GM23338 (cell line): ENCODE measurements around the gene PSMG2. TPM values are rescaled to one million over a fixed set of nuclear protein-coding genes. Genes with fewer than 3 reads are reported as not detected.

ENCODE experiments used
- ATAC-seq: fragments of 200-7000 bp; cut with Tn5 transposase; 3 replicates; pipeline ENCODE4 v1.9.1; 2020
- DNase-seq: peaks from one replicate; pipeline ENCODE4 v3.0.0-alpha.2; 2015; ENCODE audit warnings: low spot score
- H2AFZ ChIP-seq: fragments of 200-600 bp; sonication (generic); 2 replicates; pipeline ENCODE4 v1.8.0; 2016; ENCODE audit warnings: antibody characterized with exemption, mild to moderate bottlenecking, moderate library complexity
- H3F3A ChIP-seq: fragments of 200-600 bp; sonication (generic); replicated peaks from 2 replicates; pipeline ENCODE4 v1.8.0; 2017; ENCODE audit warnings: antibody characterized with exemption, mixed run types, low read depth
- H3K27ac ChIP-seq: fragments of 200-600 bp; sonication (generic); 2 replicates; pipeline ENCODE4 v1.6.1; 2016; ENCODE audit warnings: low read depth
- H3K27me3 ChIP-seq: fragments of 200-600 bp; sonication (generic); 2 replicates; pipeline ENCODE4 v1.8.0; 2016; ENCODE audit warnings: mild to moderate bottlenecking, mixed run types, moderate library complexity; ENCODE audit not compliant: insufficient read depth
- H3K36me3 ChIP-seq: fragments of 200-600 bp; sonication (generic); 2 replicates; pipeline ENCODE4 v1.8.0; 2016; ENCODE audit warnings: mild to moderate bottlenecking; ENCODE audit not compliant: insufficient read depth
- H3K4me1 ChIP-seq: fragments of 200-600 bp; sonication (generic); 2 replicates; pipeline ENCODE4 v1.8.0; 2016; ENCODE audit warnings: mild to moderate bottlenecking, moderate library complexity; ENCODE audit not compliant: insufficient read depth
- H3K4me2 ChIP-seq: fragments of 200-600 bp; sonication (generic); 2 replicates; pipeline ENCODE4 v1.7.1; 2017; ENCODE audit warnings: mixed run types
- H3K4me3 ChIP-seq: fragments of 200-600 bp; sonication (generic); 2 replicates; pipeline ENCODE4 v1.6.1; 2016; ENCODE audit warnings: mixed run types
- H3K79me2 ChIP-seq: fragments of 200-600 bp; sonication (generic); replicated peaks from 2 replicates; pipeline ENCODE4 v1.8.0; 2017; ENCODE audit warnings: mild to moderate bottlenecking; ENCODE audit not compliant: insufficient read depth
- H3K9me2 ChIP-seq: fragments of 200-600 bp; sonication (generic); 2 replicates; pipeline ENCODE4 v1.8.0; 2017; ENCODE audit not compliant: insufficient read depth
- H4K20me1 ChIP-seq: fragments of 200-600 bp; sonication (generic); replicated peaks from 2 replicates; pipeline ENCODE4 v1.8.0; 2017; ENCODE audit warnings: mild to moderate bottlenecking; ENCODE audit not compliant: insufficient read depth
- H3K27ac Mint-ChIP-seq: 2 replicates; pipeline ENCODE4 v1.8.0; 2020; ENCODE audit warnings: inconsistent platforms, mild to moderate bottlenecking, moderate library complexity, mixed read lengths
- H3K27me3 Mint-ChIP-seq: 3 replicates; pipeline ENCODE4 v1.8.0; 2022; ENCODE audit warnings: low read depth, mild to moderate bottlenecking, moderate library complexity, mixed read lengths, inconsistent platforms; ENCODE audit not compliant: insufficient read depth, poor library complexity
- H3K36me3 Mint-ChIP-seq: 3 replicates; pipeline ENCODE4 v1.8.0; 2021; ENCODE audit warnings: low read depth, mild to moderate bottlenecking, inconsistent platforms, moderate library complexity, mixed read lengths
- H3K4me1 Mint-ChIP-seq: 3 replicates; pipeline ENCODE4 v1.8.0; 2020; ENCODE audit warnings: mild to moderate bottlenecking, inconsistent platforms, mixed read lengths
- H3K4me3 Mint-ChIP-seq: 3 replicates; pipeline ENCODE4 v1.8.0; 2021; ENCODE audit warnings: moderate library complexity, mild to moderate bottlenecking, inconsistent platforms, mixed read lengths
- H3K9me3 Mint-ChIP-seq: 3 replicates; pipeline ENCODE4 v1.8.0; 2020; ENCODE audit warnings: moderate library complexity, mild to moderate bottlenecking, inconsistent platforms, mixed read lengths
- CREB1 ChIP-seq: fragments of 250-450 bp; sonication (Bioruptor Pico); IDR thresholded peaks from 2 replicates; pipeline ENCODE4 v1.5.0; 2020; ENCODE audit warnings: low read depth, mild to moderate bottlenecking, moderate library complexity
- EZH2phosphoT487 ChIP-seq: fragments of 200-600 bp; sonication (generic); IDR thresholded peaks from one replicate; pipeline ENCODE4 v1.8.1; 2018; ENCODE audit warnings: antibody characterized with exemption; ENCODE audit not compliant: unreplicated experiment
- JUNB ChIP-seq: IDR thresholded peaks from one replicate; pipeline ENCODE4 v1.6.1; 2016; ENCODE audit warnings: antibody characterized with exemption; ENCODE audit not compliant: unreplicated experiment
- STAT1 ChIP-seq: IDR thresholded peaks from one replicate; pipeline ENCODE4 v1.6.1; 2016; ENCODE audit warnings: antibody characterized with exemption; ENCODE audit not compliant: unreplicated experiment
- polyA plus RNA-seq: library from polyadenylated mRNA; unstranded; fragments of >200 nt; fragmentation: Nextera tagmentation; extraction: Ambion mirVana; gene quantifications from 2 replicates; pipeline ENCODE4 v1.2.1, GENCODE V29; 2016
- total RNA-seq: library from RNA; depleted of rRNA; stranded (reverse); fragments of >200 nt; shearing (Covaris generic); gene quantifications from 2 replicates; pipeline ENCODE4 v1.2.3, GENCODE V29; 2014
- TF ChIP-seq, protein P1 (sequence below): IDR thresholded peaks from 2 replicates; pipeline ENCODE4 v1.6.1; 2016; ENCODE audit warnings: antibody characterized with exemption
- TF ChIP-seq, protein P2 (sequence below), 2 experiments: fragments of 200-600 bp in 1 of 2; sonication (generic) in 1 of 2; conservative IDR thresholded peaks; 2 replicates each; pipeline versions ENCODE4 v1.5.1 to v1.6.1; 2016 to 2017; ENCODE audit warnings: antibody characterized with exemption in 2 of 2, low read depth in 2 of 2, mild to moderate bottlenecking in 2 of 2, moderate library complexity in 1 of 2
- TF ChIP-seq, protein P3 (sequence below): fragments of 250-450 bp; sonication (Bioruptor Pico); IDR thresholded peaks from 2 replicates; pipeline ENCODE4 v1.5.0; 2020; ENCODE audit warnings: mild to moderate bottlenecking, moderate library complexity

The PSMG2 gene
- total and polyA plus RNA-seq, 2 experiments from 2014 or later = 87.8 to 151 TPM

GRCh38 chr18:12741351-12741750, 38.5 kb downstream of the PSMG2 start:
- Mint-ChIP-seq H3K4me1 (no peaks in the 10 kb centered on the region), H3K4me3 (no peak overlapping the region), H3K9me3 (no peaks in the 10 kb centered on the region), H3K27ac (no peak overlapping the region), H3K27me3 (peaks cover 3% of the 10 kb centered on the region), H3K36me3 (no peaks in the 10 kb centered on the region)
- Histone ChIP-seq H3K27ac (no peak overlapping the region), H3K9me2 (no peaks in the 10 kb centered on the region), H3K27me3 (no peaks in the 10 kb centered on the region), H2AFZ (peak overlapping the region; percentile 52; the same call in 1 of the 2 replicates), H3K36me3 (no peaks in the 10 kb centered on the region), H3K4me3 (no peak overlapping the region), H3F3A (no peaks in the 10 kb centered on the region), H3K79me2 (no peaks in the 10 kb centered on the region), H3K4me2 (no peak overlapping the region), H4K20me1 (no peaks in the 10 kb centered on the region), H3K4me1 (no peaks in the 10 kb centered on the region; the same call in 1 of the 2 replicates)
- no peak for DNase-seq
- no peak for ATAC-seq
- no peak for TF ChIP-seq JUNB
- TF ChIP-seq, protein P1, sequence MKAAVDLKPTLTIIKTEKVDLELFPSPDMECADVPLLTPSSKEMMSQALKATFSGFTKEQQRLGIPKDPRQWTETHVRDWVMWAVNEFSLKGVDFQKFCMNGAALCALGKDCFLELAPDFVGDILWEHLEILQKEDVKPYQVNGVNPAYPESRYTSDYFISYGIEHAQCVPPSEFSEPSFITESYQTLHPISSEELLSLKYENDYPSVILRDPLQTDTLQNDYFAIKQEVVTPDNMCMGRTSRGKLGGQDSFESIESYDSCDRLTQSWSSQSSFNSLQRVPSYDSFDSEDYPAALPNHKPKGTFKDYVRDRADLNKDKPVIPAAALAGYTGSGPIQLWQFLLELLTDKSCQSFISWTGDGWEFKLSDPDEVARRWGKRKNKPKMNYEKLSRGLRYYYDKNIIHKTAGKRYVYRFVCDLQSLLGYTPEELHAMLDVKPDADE = no peak

DNA sequence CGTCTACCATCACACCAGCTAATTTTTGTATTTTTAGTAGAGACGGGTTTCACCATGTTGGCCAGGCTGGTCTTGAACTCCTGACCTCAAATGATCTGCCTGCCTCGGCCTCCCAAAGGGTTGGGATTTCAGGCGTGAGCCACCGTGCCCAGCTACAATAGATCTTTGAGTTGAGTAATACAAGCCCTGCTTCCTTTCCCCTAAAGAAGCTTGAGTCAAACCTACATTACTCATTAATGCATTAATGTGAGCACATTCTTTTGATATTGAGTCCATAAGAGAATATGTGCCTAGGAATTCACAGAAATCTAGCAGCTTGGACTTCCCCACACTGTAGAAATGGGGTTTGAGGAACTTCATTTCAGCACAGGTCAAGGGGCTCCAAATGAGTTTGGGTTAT, 39.6 kb downstream of the PSMG2 start:
- no peak for DNase-seq

More for the DNA sequence above, 39.6 kb downstream of the PSMG2 start:
- H4K20me1 ChIP-seq = no peaks in the 10 kb centered on the region
- Mint-ChIP-seq H3K27ac (no peak overlapping the region), H3K36me3 (no peaks in the 10 kb centered on the region), H3K27me3 (peaks cover 3% of the 10 kb centered on the region), H3K9me3 (no peaks in the 10 kb centered on the region), H3K4me1 (no peaks in the 10 kb centered on the region), H3K4me3 (no peak overlapping the region)
- H3K27ac ChIP-seq = no peak overlapping the region
- no peaks in the 10 kb centered on the region for H3K27me3 ChIP-seq
- TF ChIP-seq EZH2phosphoT487 (no peak), CREB1 (CRISPR knock-in tag) (no peak), STAT1 (no peak)
- TF ChIP-seq, protein P2, sequence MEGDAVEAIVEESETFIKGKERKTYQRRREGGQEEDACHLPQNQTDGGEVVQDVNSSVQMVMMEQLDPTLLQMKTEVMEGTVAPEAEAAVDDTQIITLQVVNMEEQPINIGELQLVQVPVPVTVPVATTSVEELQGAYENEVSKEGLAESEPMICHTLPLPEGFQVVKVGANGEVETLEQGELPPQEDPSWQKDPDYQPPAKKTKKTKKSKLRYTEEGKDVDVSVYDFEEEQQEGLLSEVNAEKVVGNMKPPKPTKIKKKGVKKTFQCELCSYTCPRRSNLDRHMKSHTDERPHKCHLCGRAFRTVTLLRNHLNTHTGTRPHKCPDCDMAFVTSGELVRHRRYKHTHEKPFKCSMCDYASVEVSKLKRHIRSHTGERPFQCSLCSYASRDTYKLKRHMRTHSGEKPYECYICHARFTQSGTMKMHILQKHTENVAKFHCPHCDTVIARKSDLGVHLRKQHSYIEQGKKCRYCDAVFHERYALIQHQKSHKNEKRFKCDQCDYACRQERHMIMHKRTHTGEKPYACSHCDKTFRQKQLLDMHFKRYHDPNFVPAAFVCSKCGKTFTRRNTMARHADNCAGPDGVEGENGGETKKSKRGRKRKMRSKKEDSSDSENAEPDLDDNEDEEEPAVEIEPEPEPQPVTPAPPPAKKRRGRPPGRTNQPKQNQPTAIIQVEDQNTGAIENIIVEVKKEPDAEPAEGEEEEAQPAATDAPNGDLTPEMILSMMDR (conservative IDR thresholded peaks at IDR 0.05; ENCODE audit: low read depth in 2 of 2) = no peak
- TF ChIP-seq, protein P3, sequence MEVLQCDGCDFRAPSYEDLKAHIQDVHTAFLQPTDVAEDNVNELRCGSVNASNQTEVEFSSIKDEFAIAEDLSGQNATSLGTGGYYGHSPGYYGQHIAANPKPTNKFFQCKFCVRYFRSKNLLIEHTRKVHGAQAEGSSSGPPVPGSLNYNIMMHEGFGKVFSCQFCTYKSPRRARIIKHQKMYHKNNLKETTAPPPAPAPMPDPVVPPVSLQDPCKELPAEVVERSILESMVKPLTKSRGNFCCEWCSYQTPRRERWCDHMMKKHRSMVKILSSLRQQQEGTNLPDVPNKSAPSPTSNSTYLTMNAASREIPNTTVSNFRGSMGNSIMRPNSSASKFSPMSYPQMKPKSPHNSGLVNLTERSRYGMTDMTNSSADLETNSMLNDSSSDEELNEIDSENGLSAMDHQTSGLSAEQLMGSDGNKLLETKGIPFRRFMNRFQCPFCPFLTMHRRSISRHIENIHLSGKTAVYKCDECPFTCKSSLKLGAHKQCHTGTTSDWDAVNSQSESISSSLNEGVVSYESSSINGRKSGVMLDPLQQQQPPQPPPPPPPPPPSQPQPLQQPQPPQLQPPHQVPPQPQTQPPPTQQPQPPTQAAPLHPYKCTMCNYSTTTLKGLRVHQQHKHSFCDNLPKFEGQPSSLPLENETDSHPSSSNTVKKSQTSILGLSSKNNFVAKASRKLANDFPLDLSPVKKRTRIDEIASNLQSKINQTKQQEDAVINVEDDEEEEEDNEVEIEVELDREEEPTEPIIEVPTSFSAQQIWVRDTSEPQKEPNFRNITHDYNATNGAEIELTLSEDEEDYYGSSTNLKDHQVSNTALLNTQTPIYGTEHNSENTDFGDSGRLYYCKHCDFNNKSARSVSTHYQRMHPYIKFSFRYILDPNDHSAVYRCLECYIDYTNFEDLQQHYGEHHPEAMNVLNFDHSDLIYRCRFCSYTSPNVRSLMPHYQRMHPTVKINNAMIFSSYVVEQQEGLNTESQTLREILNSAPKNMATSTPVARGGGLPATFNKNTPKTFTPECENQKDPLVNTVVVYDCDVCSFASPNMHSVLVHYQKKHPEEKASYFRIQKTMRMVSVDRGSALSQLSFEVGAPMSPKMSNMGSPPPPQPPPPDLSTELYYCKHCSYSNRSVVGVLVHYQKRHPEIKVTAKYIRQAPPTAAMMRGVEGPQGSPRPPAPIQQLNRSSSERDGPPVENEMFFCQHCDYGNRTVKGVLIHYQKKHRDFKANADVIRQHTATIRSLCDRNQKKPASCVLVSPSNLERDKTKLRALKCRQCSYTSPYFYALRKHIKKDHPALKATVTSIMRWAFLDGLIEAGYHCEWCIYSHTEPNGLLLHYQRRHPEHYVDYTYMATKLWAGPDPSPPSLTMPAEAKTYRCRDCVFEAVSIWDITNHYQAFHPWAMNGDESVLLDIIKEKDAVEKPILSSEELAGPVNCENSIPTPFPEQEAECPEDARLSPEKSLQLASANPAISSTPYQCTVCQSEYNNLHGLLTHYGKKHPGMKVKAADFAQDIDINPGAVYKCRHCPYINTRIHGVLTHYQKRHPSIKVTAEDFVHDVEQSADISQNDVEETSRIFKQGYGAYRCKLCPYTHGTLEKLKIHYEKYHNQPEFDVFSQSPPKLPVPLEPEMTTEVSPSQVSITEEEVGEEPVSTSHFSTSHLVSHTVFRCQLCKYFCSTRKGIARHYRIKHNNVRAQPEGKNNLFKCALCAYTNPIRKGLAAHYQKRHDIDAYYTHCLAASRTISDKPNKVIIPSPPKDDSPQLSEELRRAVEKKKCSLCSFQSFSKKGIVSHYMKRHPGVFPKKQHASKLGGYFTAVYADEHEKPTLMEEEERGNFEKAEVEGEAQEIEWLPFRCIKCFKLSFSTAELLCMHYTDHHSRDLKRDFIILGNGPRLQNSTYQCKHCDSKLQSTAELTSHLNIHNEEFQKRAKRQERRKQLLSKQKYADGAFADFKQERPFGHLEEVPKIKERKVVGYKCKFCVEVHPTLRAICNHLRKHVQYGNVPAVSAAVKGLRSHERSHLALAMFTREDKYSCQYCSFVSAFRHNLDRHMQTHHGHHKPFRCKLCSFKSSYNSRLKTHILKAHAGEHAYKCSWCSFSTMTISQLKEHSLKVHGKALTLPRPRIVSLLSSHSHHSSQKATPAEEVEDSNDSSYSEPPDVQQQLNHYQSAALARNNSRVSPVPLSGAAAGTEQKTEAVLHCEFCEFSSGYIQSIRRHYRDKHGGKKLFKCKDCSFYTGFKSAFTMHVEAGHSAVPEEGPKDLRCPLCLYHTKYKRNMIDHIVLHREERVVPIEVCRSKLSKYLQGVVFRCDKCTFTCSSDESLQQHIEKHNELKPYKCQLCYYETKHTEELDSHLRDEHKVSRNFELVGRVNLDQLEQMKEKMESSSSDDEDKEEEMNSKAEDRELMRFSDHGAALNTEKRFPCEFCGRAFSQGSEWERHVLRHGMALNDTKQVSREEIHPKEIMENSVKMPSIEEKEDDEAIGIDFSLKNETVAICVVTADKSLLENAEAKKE (CRISPR knock-in tag) = no peak
- TF ChIP-seq, protein P1 = no peak
- H3K4me2 ChIP-seq = no peak overlapping the region
- no peaks in the 10 kb centered on the region for H3F3A ChIP-seq
- ATAC-seq = no peak
- H3K4me1 ChIP-seq = no peaks in the 10 kb centered on the region; the same call in 1 of the 2 replicates
- no peak overlapping the region for H3K4me3 ChIP-seq
- H3K79me2 ChIP-seq = no peaks in the 10 kb centered on the region
- no peak overlapping the region for H2AFZ ChIP-seq
- no peaks in the 10 kb centered on the region for H3K36me3 ChIP-seq
- H3K9me2 ChIP-seq = no peaks in the 10 kb centered on the region
